ENCODE results near the gene NME7.
"Not testable (repeated sequence)": the region's sequence is repeated elsewhere in the genome, so short reads cannot be mapped to it uniquely, and the experiment has no call there.

The NME7 gene

DNA sequence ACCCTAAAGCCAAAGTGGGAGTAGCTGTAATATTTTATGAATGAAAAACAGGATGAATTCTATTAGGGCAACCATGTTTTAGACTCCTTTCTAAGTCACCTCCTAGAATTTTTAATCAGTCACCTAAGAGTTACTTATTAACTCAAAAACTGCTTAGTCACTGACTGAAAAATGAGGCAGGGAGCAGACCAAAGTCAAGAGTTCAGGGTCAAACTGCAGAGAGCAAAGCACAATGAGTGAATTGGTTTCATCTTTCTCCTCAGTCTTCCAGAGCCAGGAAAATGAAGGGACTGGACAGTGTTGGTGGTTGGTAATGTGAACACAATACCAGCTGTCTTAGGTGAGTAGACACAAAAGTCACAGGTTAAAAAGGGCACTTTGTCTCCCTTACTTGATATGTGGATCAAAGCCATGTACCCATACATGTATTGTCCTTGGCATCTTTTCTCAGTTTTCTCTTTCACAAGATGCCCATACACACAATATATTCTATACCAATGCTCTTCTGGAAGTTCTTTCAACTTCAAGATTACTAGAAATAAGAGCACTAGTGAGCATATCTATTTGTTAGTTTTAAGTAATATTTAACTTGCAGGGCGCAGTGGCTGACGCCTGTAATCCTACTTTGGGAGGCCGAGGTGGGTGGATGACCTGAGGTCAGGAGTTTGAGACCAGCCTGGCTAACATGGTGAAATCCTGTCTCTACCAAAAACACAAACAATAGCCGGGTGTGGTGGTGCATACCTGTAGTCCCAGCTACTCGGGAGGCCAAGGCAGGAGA is 218.9 kb downstream of the NME7 start:
- DNase-seq = no peak

- DNase-seq = no peak
These were observed 220.9 kb downstream of the NME7 start for GRCh38 chr1:169146576-169147214.

DNA sequence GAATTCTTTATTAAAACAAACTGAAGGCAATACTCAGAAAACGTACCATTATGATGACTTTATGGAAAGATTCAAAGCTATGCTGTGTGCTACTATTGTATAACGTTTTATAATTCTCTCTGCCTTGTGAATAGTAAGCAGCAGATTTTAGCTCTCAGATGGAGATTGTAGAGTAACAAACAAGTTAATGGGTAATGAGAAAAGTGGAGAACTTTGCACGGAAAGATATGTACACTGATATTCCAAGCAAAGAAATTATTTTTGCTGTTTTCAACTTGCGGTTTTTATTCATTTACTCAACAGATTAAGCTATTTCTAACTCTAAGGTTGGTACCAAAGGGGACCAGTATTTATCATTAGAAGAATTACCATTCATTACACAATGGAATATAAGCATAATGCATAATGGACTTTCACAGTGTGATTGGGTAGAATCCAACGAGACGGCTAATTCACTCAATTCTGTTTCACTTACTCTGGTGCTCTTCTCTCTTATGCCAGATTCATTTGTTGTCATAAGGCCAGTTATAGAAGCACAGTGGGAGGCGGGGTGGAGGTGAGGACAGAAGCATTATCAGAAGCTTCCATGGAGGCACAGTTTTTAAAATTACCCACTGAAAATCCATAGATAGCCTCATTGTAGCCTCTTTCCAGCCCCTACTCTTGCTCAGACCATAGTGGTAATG is 222.5 kb downstream of the NME7 start:
- DNase-seq = no peak

DNA sequence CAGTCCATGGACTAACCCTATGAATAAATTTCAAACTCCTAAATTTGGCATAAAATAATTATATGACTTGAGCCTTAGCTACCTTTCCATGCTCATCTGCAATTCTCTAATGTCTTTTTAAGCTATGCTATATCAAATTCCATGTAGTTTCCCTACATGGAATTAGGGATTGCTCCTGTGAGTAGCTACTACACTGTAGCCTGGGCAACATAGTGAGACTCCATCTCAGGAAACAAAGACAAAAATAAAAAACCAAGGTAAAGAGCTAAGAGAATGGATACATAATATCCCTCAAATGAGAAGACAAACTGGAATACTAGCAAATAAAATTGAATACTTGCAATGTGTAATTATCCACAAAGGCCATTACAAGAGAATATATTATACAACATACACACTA is 223.6 kb downstream of the NME7 start:
- DNase-seq = no peak

DNA sequence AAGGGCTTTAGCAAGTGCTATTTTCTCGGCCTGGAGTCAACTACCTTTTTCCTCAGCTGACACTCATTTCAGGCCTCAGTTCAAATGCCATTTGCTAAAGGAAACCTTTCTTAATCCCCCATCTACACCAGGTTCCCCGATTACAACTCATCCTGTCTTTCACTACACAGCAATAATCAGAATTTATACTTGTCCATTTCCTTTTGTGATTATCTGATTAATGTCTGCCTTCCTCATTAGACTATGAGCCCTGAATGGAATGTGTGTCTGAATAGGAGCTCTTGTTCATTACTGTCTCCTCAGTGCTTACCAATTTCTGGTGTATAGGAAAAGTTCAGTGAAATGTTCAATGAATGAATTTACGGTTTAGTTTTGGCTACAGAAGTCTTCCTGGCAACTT is 224.3 kb downstream of the NME7 start:
- no peak for DNase-seq

DNA sequence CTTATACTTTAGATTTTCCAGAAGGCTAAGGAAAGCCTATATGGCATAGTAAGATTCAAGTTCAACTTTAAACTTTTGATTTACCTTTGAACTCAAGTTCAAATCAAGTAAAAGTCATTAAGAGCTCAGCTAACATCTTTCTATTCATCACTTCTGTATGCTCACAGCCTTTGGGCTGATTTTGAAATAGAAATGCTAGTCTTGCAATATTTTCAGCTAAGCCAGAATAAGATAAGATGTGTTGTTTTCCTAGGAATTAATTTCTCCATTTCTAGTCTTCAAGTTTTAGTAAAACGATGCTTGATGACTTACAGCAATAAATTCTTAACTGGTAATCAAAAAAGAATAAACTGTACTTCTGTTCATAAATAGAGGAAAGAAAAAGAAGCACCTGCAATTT is 225.5 kb downstream of the NME7 start:
- DNase-seq = no peak

- DNase-seq = no peak
These were observed 226.2 kb downstream of the NME7 start for GRCh38 chr1:169141356-169141755.

DNA sequence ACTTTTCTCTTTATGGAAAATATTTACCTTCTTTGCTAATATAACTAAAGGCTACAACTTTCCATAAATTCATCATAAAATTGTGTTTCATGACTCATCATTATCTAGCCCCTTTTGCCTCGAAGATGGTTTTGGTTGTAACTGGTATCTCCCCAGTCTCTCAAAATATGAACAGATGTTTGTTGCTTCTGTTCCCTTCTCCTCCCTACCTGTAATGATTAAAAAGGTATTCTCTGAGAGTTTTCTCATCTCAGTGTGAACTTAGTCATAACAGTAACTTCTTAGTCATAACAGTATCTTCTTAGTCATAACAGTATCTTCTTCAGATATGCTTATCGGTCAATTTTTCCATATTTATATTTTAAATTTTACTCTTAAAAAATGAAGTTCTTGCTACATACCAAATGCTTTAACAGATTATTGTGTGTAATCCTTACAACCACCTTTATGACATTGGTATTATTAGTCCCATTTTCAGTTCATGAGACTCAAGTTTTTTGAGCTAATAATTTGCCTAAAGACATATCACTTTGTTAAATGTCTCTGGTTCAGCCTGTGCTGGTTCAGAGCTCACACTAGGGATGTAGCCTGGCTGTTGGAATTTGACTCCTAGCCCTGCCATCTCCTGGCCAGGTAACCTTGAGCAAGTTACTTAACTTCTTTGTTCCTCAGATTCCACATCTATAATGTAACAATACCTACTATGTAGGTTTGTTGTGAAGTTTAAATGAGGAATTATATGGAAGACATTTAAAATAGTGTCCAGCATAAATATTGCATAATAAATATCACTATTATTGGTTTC is 228.5 kb downstream of the NME7 start:
- no peak for DNase-seq

DNA sequence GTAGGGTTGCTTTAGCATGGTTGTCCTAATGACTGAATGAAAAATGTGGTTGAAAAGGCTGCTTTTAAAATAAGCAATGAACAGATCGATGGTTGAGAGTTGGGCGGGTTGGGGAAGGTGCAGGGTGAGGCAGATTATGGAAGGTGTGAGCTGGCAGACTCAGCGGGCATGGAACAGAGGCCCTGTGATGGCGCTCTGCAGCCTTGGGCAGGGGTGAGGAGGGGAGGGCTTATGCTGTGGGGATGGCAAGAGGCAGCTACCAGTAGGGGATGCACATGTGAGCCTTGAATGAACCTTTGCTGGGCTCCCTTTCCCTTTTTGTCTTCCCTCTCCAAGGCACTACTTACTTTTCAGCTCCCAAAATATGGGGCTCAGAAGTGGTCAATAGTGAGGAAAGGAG is 230.2 kb downstream of the NME7 start:
- DNase-seq = no peak

GRCh38 chr1:169133801-169134502 is 233.6 kb downstream of the NME7 start:
- DNase-seq = no peak

- no peak for DNase-seq
These were observed 234.4 kb downstream of the NME7 start for GRCh38 chr1:169133228-169133576.

GRCh38 chr1:169132512-169133227 is 234.9 kb downstream of the NME7 start:
- no peak for DNase-seq

DNA sequence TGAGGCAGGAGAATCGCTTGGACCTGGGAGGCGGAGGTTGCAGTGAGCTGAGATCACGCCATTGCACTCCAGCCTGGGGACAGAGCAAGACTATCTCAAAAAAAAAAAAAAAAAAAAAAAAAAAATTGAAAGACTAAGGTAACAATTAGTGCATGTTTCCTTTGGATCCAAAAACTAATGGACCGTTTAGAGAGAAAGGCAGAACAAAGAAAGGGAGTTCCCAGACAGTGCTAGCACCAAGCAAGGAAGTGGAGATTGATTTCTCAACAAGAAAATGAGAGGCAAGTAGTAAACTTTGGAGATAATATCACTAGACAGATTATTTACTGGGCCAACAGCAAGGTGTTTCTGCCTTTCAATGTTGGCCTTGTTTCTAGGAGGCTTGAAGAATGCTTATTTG is 236.9 kb downstream of the NME7 start:
- no peak for DNase-seq

GRCh38 chr1:169129109-169129784 is 238.3 kb downstream of the NME7 start:
- DNase-seq = no peak

- DNase-seq = no peak
These were observed 239.0 kb downstream of the NME7 start for GRCh38 chr1:169128562-169128961.

DNA sequence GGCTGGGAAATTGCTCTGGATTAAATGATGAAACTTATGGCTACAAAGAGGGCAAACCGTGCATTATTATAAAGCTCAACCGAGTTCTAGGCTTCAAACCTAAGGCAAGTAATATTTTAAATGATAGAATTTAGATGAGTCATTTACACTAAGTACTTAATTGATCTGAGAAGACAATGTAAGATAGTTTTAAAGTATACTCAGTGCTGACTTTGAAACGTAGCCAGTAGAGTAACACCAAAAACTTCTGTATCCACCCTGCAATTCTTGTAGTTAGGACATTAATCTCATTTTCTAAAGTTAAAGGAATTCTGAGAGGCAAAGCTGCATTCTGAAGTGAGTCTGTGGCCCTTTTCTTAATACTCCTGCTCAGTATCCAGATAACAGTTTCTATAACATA is 240.3 kb downstream of the NME7 start:
- no peak for DNase-seq

DNA sequence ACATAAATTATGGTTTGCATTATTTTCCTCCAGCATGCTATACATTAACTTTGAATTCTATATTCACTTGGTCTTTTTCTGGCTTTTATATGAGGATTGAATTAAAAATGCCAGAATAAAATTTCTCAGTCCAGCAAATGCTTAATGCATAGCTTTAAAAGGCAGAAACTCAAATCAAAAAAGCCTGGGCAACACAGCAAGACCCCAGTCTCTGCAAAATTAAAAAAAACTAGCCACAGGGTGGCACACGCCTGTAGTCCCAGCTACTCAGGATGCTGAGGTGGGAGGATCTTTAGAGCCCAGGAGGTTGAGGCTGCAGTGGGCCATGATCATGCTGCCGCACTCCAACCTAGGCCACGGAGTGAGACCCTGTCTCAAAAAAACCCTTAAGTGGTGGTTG is 241.3 kb downstream of the NME7 start:
- no peak for DNase-seq

DNA sequence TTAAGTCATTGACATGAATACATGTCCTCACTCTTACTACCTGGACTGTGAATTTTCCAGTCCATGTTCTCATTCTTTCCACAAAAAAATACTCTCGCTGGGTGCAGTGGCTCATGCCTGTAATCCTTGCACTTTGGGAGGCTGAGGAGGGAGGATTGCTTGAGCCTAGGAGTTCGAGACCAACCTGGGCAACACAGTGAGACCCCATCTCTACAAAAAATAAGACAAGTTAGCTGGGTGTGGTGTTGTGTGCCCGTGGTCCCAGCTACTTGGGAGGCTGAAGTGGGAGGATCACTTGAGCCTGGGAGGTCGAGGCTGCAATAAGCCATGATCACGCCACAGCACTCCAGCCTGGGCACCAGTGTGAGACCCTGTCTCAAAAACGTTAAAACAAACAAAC is 242.0 kb downstream of the NME7 start:
- not testable (repeated sequence) for DNase-seq

DNA sequence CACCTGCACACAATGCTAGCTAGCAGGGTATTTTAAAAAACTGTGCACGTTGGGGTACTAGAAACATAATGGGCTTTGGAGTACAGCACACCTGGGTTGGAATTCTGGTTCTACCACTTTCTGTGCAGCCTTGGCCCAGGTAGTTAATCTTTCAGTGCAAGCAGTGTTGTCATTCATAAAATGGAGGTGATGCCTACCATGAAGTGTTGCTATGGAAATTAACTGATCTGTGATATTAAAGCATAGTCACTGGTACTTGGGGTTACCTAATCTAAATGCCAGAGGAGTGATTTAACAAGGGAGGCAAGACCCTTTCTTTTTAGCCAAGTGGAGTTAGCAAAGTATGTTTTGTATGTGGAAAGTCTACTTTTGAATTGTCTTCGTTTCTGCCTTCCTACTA is 243.1 kb downstream of the NME7 start:
- no peak for DNase-seq

DNA sequence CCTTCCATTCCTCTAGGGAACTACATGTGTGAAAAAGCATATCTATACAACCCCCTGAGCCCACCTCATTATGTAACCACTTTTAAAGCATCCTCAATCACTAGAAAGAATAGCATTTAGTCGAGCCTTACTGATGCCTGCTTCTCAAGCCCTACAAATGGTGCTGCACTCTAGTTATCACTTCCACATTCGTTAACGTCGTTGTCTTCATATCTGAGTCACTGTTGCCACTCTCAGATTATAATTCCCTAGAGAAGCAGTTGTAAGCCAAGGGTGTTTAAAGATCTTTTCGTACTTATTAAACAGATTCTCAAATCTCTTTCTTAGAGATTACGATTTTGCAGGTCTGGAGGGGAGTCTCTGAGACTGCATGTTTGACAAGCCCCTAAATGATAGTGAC is 244.6 kb downstream of the NME7 start:
- no peak for DNase-seq

- no peak for DNase-seq
These were observed 246.3 kb downstream of the NME7 start for GRCh38 chr1:169121146-169121923.

Data from activated effector memory CD4-positive, alpha-beta T cell treated with Interleukin-2 at 50 U/mL for 16 hours (primary cell).